Inferior parietal cortex (tissue), 1 donor: ENCODE data around the gene HERC2.
"Not testable (repeated sequence)": the region's sequence is repeated elsewhere in the genome, so short reads cannot be mapped to it uniquely, and the experiment has no call there.

ENCODE experiments used
- DNase-seq: peaks from one replicate; pipeline ENCODE4 v3.0.0-alpha.2; 2016; ENCODE audit errors: extremely low spot score

HERC2 gene

GRCh38 chr15:28182216-28182615, 139.8 kb downstream of the HERC2 start:
- DNase-seq: no peak

- no peak for DNase-seq
Measured at GRCh38 chr15:28181366-28181765, 140.6 kb downstream of the HERC2 start.

DNA sequence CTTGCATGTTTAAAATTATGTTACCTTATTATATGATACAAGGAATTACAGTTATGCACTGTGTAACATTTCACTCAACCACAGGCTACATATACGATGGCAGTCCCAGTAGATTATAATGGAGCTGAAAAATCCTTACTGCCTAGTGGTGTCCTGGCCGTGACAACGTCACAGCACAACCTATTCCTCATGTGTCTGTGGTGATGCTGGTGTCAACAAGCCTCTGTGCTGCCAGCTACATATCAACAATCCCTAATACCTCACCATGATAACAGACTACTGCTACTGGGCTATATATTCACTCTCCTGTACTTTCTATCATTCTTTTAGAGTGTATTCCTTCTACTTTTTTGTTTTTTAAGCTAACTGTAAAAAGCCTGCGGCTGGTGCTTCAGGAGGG, 142.7 kb downstream of the HERC2 start:
- no peak for DNase-seq

- DNase-seq: no peak
Measured at GRCh38 chr15:28178727-28179126, 143.3 kb downstream of the HERC2 start.

GRCh38 chr15:28178290-28178689, 143.7 kb downstream of the HERC2 start:
- no peak for DNase-seq

GRCh38 chr15:28169366-28169765, 152.6 kb downstream of the HERC2 start:
- DNase-seq: no peak

GRCh38 chr15:28168405-28169121, 153.4 kb downstream of the HERC2 start:
- not testable (repeated sequence) for DNase-seq

DNA sequence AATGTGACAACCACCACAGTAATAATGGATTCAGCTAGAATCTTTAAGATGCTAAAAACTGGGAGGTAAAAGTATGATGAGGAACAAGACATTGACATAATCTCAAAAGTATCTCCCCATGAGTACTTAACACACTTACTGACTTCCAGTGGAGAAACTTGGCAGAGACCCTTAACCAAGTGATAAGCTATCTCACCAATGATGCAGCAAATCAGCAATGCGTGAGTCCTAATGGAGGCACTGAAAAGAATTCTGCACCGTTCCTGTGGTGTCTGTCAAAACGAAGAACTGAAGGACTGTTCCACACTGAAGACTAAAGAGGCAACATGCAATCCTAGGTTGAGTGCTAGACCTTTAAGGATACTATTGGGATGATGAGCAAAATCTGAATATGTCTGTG, 154.9 kb downstream of the HERC2 start:
- no peak for DNase-seq

- no peak for DNase-seq
Measured at GRCh38 chr15:28165791-28166190, 156.2 kb downstream of the HERC2 start.

- DNase-seq: no peak
Measured at GRCh38 chr15:28164876-28165275, 157.1 kb downstream of the HERC2 start.

- no peak for DNase-seq
Measured at GRCh38 chr15:28154283-28154682, 167.7 kb downstream of the HERC2 start.

- DNase-seq: no peak
Measured at GRCh38 chr15:28153492-28154119, 168.4 kb downstream of the HERC2 start.

GRCh38 chr15:28152538-28152923, 169.4 kb downstream of the HERC2 start:
- not testable (repeated sequence) for DNase-seq

GRCh38 chr15:28151864-28152537, 170.0 kb downstream of the HERC2 start:
- not testable (repeated sequence) for DNase-seq

DNA sequence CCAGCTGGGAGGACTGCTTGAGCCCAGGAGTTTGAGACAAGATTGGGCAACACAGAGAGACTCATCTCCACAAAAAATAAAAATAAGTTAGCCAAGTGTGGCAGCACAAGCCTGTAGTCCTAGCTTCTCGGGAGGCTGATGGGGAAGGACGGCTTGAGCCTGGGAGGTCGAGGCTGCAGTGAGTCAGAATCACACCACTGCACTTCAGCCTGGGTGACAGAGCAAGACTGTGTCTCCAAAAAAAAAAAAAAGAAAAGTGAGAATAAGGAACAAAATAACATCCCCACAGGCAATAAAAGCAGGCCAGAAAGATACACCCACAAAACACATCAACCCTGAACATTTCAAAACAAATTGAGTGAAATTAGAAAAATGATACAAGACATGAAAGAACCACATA, 174.2 kb downstream of the HERC2 start:
- DNase-seq: no peak

DNA sequence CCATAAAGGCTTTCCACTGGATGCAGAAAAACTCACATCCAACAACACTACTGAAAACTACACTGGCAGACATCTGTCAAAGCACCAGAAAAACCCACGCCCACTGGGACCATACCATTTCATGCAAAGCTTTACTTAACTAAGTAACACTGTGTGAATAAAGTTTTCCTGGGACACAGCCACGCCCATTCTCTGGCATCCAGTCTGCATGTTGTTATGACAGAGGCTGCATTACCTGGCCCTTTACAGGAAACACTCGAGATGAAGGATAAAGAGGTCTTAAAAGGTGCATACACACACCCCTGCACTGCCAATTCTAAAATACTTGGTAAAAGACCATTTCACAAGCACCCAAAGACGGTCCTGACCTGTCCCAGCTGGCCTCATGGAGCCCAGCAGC, 176.6 kb downstream of the HERC2 start:
- DNase-seq: not testable (repeated sequence)

DNA sequence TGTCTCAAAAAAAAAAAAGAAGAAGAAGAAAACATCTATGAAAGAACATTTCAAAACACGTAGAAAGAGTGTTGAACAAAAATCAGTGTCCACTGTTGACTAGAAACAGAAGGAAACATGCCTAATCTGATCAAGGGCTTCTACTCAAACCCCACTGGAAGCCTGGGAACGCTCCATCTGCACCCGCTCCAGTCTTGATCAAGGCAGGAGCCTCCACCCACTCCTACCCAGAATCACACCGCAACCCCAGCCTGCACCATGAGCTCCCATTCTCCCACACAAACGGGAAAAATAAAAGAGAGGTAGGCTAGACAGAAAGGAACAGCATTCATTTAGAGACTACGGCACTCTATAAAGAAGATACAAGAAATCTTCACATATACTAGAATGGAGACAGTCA, 181.9 kb downstream of the HERC2 start:
- DNase-seq: no peak

GRCh38 chr15:28137408-28138039, 184.5 kb downstream of the HERC2 start:
- DNase-seq: not testable (repeated sequence)

GRCh38 chr15:28136236-28136904, 185.6 kb downstream of the HERC2 start:
- DNase-seq: not testable (repeated sequence)

- DNase-seq: no peak
Measured at GRCh38 chr15:28133281-28133680, 188.7 kb downstream of the HERC2 start.

DNA sequence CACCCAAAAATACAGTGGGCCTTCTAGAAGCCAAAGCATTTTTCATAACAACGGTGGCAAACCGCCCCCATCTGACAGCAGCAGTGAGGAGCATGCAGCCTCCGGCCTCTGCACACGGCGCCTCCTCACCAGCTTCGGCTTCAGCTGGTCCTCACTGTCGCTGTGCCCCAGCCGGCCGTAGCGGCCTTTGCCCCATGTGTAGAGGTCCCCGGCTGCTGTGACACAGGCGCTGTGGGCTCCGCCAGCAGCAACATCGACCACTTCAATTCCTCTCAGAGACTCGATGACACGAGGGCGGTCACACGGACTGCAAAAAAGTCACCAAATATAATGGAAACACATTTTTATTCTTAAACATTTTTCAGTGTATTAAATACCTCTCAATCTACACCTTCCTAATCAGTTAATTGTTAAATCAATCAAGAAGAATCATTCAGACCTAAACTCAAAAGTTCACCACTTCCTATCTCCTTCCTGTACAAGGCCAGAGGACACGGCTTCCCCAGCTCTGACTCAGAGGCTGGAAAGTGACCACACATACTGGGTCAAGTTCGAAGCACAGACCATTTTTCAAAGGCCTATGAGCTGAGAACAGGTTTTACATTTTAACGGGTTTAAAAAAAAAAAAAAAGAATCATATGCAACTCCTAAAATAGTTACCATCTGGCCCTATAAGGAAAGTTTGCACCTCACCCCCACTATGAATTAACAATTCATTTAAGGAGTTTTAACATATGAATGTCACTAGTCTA, 189.3 kb downstream of the HERC2 start:
- DNase-seq: no peak
